ENCODE data around the gene LRP5.
A peak's percentile ranks its signal among the peaks of the same experiment; 100 is the strongest.
"Not testable (repeated sequence)": the region's sequence is repeated elsewhere in the genome, so short reads cannot be mapped to it uniquely, and the experiment has no call there.

The LRP5 gene

DNA sequence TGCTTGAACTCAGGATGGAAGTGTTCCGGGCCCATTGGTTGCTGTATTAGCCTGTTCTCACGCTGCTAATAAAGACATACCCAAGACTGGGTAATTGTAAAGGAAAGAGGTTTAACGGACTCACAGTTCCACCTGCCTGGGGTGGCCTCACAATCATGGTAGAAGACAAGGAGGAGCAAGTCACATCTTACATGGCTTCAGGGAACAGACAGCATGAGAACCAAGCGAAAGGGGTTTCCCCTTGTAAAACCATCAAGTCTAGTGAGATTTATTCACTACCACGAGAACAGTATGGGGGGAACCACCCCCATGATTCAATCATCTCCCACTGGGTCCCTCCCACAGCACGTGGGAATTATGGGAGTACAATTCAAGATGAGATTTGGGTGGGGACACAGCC lies 135.5 kb downstream of the LRP5 start:
- not testable (repeated sequence) for H3K36me3 Mint-ChIP-seq (ENCODE audit: low read depth); ATAC-seq; H3K27ac Mint-ChIP-seq; H3K9me3 Mint-ChIP-seq; H3K4me1 Mint-ChIP-seq; H3K4me3 Mint-ChIP-seq; H3K27me3 Mint-ChIP-seq; DNase-seq

DNA sequence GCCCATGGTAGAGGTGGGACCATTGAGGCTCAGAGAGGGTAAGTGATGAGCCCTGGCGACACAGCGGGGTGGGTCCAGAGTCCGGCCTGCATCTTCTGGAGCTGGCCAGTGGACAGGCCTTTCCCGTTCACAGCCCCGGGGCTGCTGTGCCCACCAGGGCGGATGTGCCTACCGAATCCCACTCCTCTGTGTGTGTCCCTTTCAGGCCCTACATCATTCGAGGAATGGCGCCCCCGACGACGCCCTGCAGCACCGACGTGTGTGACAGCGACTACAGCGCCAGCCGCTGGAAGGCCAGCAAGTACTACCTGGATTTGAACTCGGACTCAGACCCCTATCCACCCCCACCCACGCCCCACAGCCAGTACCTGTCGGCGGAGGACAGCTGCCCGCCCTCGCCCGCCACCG lies 136.2 kb downstream of the LRP5 start:
- H3K27me3 Mint-ChIP-seq = no peaks in the 10 kb centered on the region
- ATAC-seq (no peak), DNase-seq (no peak)
- H3K4me1 Mint-ChIP-seq = peaks cover 2% of the 10 kb centered on the region
- no peak overlapping the region for H3K27ac Mint-ChIP-seq
- no peak overlapping the region for H3K4me3 Mint-ChIP-seq
- H3K36me3 Mint-ChIP-seq (ENCODE audit: low read depth) = peaks cover 7% of the 10 kb centered on the region
- no peaks in the 10 kb centered on the region for H3K9me3 Mint-ChIP-seq

DNA sequence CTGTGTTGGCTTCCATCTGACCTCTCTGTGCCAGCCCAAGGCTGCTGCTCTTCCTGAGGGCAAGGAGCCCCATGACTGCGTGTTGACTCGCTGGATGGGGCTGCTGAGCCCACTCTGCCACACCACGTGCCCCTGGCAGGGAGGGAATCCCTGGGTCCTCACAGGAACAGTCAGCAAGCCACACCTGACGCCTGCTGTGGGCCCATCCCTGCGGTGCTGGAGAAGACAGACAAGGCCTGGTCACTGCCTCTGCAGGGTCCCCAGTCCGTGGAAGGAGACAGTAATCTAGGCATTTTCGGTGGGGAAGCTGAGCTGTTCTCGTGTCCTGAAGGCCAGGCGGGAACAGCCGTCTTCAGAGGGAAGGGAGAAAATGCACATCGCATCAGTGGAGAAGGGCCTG lies 137.6 kb downstream of the LRP5 start:
- ATAC-seq = no peak
- H3K27ac Mint-ChIP-seq = no peak overlapping the region

DNA sequence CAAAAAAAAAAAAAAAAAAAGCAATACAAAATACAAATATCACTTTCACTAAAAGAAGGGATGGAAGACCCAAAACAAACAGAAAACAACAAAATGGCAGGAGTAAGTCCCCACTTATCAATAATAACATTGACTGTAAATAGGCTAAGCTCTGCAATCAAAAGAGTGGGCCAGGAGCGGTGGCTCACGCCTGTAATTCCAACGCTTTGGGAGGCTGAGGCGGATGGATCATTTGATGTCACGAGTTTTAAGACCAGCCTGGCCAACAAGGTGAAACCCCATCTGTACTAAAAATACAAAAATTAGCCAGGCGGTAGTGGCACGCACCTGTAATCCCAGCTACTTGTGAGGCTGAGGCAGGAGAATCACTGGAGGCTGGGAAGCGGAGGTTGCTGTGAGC lies 138.3 kb downstream of the LRP5 start:
- ATAC-seq (no peak), DNase-seq (no peak)

More for the DNA sequence above, 137.6 kb downstream of the LRP5 start:
- no peak for DNase-seq
- H3K4me3 Mint-ChIP-seq = no peak overlapping the region
- peaks cover 7% of the 10 kb centered on the region for H3K36me3 Mint-ChIP-seq (ENCODE audit: low read depth)
- no peaks in the 10 kb centered on the region for H3K9me3 Mint-ChIP-seq
- H3K27me3 Mint-ChIP-seq = no peaks in the 10 kb centered on the region
- peaks cover 2% of the 10 kb centered on the region for H3K4me1 Mint-ChIP-seq

DNA sequence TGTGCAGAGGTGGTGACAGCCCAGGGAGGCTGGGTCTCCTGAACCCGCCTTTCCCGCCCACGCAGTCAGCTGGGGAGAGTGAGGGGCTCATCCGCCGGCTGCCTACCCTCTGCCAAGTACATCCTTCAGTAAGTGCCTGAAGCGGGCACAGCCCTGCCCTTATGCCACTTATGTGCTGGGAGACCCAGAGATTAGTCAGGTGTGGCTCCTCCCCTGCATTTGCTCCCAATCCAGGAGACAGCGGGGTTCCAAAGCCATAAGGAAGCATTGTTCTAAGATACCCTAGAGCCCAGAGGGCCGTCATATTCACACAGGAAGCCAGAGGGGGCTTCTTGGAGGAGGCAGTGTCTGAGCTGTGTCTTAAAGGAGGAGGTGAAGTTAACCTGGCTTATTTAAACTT lies 142.4 kb downstream of the LRP5 start:
- H3K4me3 Mint-ChIP-seq = no peak overlapping the region
- ATAC-seq = no peak
- peaks cover 2% of the 10 kb centered on the region for H3K4me1 Mint-ChIP-seq
- no peak for DNase-seq
- H3K27ac Mint-ChIP-seq = no peak overlapping the region
- no peaks in the 10 kb centered on the region for H3K27me3 Mint-ChIP-seq
- H3K9me3 Mint-ChIP-seq = no peaks in the 10 kb centered on the region
- peaks cover 1% of the 10 kb centered on the region for H3K36me3 Mint-ChIP-seq (ENCODE audit: low read depth)

More for the DNA sequence above, 138.3 kb downstream of the LRP5 start:
- Mint-ChIP-seq H3K9me3 (no peaks in the 10 kb centered on the region), H3K27ac (no peak overlapping the region), H3K36me3 (ENCODE audit: low read depth) (peaks cover 7% of the 10 kb centered on the region), H3K4me3 (no peak overlapping the region), H3K4me1 (peaks cover 2% of the 10 kb centered on the region), H3K27me3 (no peaks in the 10 kb centered on the region)

DNA sequence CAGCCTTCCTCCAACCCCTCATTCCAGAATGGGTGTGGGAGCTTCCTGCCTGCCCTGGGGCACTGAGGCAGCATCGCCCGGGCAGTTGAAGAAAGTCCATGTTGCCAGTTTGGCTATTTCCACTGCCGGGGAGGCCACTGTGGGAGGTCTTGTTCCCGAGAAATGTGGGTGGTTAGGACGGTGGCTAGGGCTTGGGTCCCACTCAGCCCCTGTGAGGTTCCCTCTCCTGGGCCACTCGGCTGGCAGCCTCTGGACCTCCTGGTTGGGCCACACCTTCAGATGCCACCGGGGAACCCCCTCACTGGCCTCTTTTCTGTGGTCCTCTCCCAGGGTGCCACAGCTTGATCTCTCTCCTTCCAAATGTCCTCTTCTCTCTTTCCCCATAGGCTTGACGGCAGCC lies 143.1 kb downstream of the LRP5 start:
- Mint-ChIP-seq H3K4me1 (peaks cover 5% of the 10 kb centered on the region), H3K36me3 (ENCODE audit: low read depth) (no peaks in the 10 kb centered on the region), H3K27me3 (peaks cover 3% of the 10 kb centered on the region), H3K27ac (no peak overlapping the region), H3K4me3 (no peak overlapping the region), H3K9me3 (no peaks in the 10 kb centered on the region)
- DNase-seq (no peak), ATAC-seq (no peak)

DNA sequence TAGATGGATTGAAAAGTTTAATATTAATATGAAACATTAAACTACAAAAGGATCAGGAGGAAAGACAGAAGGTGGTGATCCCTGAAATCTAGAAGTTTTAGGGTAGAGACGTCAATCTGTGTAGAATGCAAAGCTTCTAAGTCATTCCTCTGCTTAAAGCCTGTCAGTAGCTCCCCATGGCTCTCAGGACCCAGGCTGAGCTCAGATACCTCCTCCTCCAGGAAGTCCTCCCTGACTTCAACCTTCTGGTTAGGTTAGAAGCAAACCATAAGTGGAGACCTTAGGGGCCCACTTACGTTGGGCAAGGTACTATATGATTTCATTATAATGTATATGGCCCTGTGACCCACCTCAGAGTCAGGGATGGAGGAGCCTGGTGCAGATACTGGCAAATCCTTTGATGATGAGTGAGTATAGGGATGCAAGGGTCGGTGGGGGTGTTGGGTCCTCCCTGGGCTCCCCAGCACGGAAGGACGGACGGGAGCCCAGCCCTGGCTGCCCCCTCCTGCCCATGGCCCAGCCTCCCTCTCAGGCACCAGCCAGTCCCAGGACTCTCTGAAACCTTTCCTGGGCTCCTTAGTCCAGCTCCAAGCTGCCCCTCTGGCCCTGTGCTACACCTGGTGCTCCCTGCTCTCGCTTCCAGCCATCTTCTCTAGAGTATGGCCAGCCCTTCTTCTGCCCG lies 145.0 kb downstream of the LRP5 start:
- Mint-ChIP-seq H3K4me3 (no peak overlapping the region), H3K9me3 (no peaks in the 10 kb centered on the region), H3K27ac (no peak overlapping the region), H3K4me1 (peaks cover 15% of the 10 kb centered on the region), H3K27me3 (peaks cover 3% of the 10 kb centered on the region), H3K36me3 (ENCODE audit: low read depth) (no peaks in the 10 kb centered on the region)
- ATAC-seq (no peak), DNase-seq (no peak)

DNA sequence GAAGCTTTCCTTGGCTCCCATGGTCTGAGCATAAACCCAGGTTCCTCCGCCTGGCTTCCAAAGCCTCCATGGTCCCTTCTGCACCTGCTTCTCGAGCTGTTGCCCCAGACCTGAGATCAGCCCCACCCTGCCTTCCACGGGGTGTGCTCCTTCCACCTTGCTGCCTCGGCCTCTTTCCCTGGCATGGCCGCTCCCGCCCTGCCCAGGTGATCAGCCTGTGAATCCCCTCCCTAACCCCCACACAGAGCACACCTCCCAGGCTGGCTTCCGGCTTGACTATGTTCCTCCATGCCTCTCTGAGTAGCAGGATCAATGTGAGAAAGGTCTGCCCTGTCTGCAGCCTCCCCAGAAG lies 145.5 kb downstream of the LRP5 start:
- Mint-ChIP-seq H3K4me1 (peaks cover 20% of the 10 kb centered on the region), H3K27me3 (peaks cover 3% of the 10 kb centered on the region), H3K36me3 (ENCODE audit: low read depth) (peaks cover 3% of the 10 kb centered on the region), H3K9me3 (no peaks in the 10 kb centered on the region), H3K27ac (no peak overlapping the region), H3K4me3 (no peak overlapping the region)
- ATAC-seq (no peak), DNase-seq (no peak)

DNA sequence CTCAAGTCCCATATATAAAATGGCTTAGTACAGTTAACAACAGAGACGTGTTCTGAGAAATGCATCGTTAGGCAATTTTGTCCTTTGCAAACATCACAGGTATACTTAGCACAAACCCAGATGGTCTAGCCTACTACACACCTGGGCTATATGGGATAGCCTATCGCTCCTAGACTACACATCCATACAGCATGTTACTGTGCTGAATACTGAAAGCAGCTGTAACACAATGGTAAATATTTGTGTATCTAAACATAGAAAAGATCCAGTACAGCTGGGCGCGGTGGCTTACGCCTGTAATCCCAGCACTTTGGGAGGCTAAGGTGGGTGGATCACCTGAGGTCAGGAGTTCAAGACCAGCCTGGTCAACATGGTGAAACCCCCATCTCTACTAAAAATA lies 145.9 kb downstream of the LRP5 start:
- H3K27ac Mint-ChIP-seq; H3K36me3 Mint-ChIP-seq (ENCODE audit: low read depth); H3K9me3 Mint-ChIP-seq; DNase-seq; ATAC-seq; H3K27me3 Mint-ChIP-seq; H3K4me3 Mint-ChIP-seq: not testable (repeated sequence)
- H3K4me1 Mint-ChIP-seq = peaks cover 25% of the 10 kb centered on the region

DNA sequence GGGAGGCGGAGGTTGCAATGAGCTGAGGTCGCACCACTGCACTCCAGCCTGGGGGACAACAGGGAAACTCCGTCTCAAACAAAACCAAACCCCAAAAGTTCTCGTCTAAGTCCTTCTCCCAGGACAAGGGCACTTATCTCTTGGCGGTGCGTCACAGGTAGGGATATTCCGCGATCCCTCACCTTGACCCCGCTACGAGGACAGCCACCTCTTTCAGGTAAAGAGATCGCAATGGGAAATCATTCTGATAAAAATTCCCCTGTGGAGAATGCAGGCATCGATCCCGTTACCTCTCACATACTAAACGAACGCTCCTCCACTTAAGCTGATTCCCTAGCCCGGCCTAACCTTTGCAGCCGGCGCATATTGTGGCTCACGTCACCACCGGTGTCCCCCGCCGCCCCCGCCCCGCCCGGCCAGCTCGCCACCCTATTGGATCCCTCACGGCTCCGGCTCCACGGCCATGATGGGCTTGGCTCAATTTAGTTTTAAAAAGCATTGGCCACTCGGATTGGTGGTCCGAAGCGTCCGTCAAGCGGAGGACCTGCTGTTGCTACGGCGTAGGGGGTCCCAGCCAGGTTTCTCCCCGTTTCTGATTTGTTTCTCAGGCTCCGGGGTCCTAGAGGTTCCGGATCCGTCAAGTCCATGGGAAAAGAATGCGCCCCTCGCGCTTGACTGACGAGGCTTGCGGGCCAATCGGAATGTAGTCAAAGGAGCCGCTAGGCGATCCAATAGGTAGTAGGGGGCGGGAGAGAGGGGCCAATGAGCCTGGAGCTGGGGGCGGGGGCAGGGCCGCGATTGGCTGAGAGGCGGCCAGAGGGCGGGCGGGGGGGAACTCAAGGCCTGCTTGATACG lies 147.7 kb downstream of the LRP5 start:
- peak; percentile 88 for ATAC-seq
- Mint-ChIP-seq H3K27ac (peak overlapping the region; percentile 92), H3K36me3 (ENCODE audit: low read depth) (peaks cover 4% of the 10 kb centered on the region), H3K4me1 (peaks cover 42% of the 10 kb centered on the region), H3K9me3 (no peaks in the 10 kb centered on the region), H3K4me3 (peak overlapping the region; percentile 86), H3K27me3 (peaks cover 3% of the 10 kb centered on the region)
- peak; percentile 94 for DNase-seq

DNA sequence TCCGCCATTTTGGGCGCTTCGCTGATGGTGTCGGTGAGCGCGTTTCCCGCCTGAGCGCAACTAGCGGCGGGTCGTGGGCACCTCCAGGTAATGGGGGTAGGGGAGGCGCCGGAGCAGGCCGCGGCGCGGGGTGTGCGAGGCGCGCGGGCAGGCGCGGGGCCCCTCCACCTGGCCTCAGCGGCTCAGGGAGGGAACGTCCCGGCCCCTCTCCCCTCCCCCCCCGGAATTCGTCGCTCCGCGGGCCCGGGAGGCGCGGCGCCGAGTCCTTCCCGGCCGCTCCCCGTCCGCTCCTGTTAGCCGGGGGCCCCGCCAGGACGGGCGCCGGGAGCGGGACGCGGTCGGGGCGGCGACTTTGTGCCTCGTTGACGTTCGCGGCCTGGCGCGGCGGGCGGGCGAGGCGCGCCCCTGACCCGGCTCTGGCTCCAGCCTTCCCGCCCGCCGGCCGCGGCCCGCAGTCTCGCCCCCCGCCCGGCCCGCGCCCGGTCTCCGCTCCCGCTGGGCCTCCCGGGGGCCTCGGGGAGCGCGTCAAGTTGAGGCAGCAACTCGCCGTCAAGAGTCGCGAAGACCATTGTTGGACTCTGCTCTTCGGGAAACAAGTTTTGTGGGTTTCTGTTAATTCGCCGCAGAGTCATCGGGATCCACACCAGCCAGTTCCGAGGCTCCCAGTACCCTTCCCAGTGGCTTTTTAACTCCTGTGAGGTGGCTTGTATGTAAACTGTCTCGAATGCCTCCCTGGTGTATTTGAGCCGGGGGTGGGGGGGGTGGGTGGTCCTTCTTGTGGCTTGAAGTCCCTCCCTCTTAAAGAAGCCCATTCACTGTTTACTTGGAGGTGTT lies 148.6 kb downstream of the LRP5 start, which contains the start of gene PPP6R3:
Gene PPP6R3 (plus strand): TSS at position 12 of the 834 bp plus-strand sequence. CDS start 76,913 bp downstream, outside the sequence.
- Mint-ChIP-seq H3K27ac (peak within 1 kb of the TSS; percentile 92), H3K4me3 (peak within 1 kb of the TSS; percentile 99), H3K36me3 (ENCODE audit: low read depth) (peaks cover 5% of the 10 kb centered on the region), H3K4me1 (peaks cover 50% of the 10 kb centered on the region), H3K27me3 (peaks cover 3% of the 10 kb centered on the region), H3K9me3 (no peaks in the 10 kb centered on the region)
- ATAC-seq (no peak), DNase-seq (no peak)

DNA sequence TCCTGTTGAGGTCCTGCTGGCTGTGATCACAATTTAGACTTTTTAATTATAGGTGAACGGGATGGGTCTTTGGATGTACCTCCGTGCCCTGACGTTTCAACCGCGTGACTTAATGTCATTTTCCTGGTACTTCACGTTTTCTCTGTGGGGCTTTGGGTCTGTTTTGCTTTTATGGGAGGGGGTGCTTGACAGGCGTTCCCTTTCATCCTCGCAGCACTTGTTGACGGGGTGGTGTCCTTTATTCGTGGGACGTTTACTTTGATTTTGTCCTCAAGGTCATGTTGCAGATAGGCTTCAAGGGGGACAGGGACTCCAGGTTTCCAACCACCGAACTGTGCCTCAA lies 149.2 kb downstream of the LRP5 start:
- Mint-ChIP-seq H3K4me1 (peaks cover 53% of the 10 kb centered on the region), H3K27ac (peak overlapping the region; percentile 78), H3K36me3 (ENCODE audit: low read depth) (peaks cover 7% of the 10 kb centered on the region), H3K4me3 (peak overlapping the region; percentile 99), H3K27me3 (peaks cover 3% of the 10 kb centered on the region), H3K9me3 (no peaks in the 10 kb centered on the region)
- DNase-seq (no peak), ATAC-seq (no peak)

DNA sequence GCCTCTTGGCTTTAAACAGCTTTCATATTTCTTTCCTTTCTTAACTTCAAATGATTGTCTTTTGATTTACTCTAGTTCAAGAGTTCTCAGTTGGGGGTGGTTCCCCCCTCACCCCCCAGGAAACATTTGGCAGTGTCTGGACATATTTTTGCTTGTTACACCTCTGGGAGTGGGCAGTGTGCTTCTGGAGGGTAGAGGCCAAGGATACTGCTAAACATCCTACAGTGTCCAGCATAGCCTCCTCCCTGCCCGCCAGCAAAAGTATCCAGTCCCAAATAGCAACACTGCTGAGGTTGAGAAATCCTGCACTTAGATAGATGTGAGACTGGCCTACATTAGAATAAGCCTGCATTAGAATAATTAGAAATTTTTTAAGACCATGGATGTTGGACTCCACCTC lies 151.3 kb downstream of the LRP5 start:
- peaks cover 11% of the 10 kb centered on the region for H3K36me3 Mint-ChIP-seq (ENCODE audit: low read depth)
- peak overlapping the region; percentile 39 for H3K4me3 Mint-ChIP-seq
- DNase-seq (no peak), ATAC-seq (no peak)
- peak overlapping the region; percentile 35 for H3K27ac Mint-ChIP-seq
- H3K9me3 Mint-ChIP-seq = no peaks in the 10 kb centered on the region
- H3K4me1 Mint-ChIP-seq = peaks cover 73% of the 10 kb centered on the region
- H3K27me3 Mint-ChIP-seq = peaks cover 3% of the 10 kb centered on the region

DNA sequence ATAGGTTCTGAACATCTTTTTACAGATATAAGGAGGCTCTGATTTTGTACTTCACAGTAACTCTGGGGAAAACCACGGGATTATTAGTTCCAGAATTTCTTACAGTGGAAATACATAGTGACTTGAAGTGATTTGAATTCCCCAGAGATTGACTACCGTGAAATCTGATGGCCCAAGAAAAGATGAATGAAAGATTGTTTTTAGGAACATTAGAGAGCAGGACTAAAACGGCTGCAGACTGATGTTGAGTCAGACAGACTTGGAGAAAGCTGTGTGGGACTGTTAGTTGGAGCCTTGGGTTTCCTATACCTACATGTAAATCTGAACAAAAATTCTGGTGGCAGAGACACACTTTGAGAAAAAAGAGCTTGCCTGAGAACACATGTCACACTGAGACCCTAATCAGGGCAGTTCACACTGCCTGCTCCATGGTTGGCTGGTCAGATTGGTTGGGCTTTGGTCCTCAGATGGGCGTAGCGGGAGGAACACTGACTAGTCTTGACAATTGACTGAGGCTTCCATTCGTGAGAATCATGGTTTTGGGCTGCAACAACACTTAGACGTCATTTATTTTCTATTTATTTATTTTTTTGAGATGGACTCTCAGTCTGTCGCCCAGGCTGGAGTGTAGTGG lies 154.9 kb downstream of the LRP5 start:
- no peak overlapping the region for H3K4me3 Mint-ChIP-seq
- no peaks in the 10 kb centered on the region for H3K27me3 Mint-ChIP-seq
- no peaks in the 10 kb centered on the region for H3K9me3 Mint-ChIP-seq
- no peak for DNase-seq
- no peak for ATAC-seq
- peaks cover 16% of the 10 kb centered on the region for H3K36me3 Mint-ChIP-seq (ENCODE audit: low read depth)
- H3K4me1 Mint-ChIP-seq = peaks cover 94% of the 10 kb centered on the region
- no peak overlapping the region for H3K27ac Mint-ChIP-seq
